GM21447 (cell line): ENCODE measurements around the gene FGG.
"Not testable (repeated sequence)": the region's sequence is repeated elsewhere in the genome, so short reads cannot be mapped to it uniquely, and the experiment has no call there.

ENCODE experiments used
- ATAC-seq: cut with Tn5 transposase; IDR thresholded peaks from one replicate; pipeline ENCODE4 v1.9.1; 2021; ENCODE audit not compliant: unreplicated experiment

FGG gene

GRCh38 chr4:154611833-154612232 lies 623 bp downstream of the FGG start:
- ATAC-seq = no peak

- no peak for ATAC-seq
Measured at GRCh38 chr4:154610582-154610981, 1.9 kb downstream of the FGG start.

GRCh38 chr4:154609532-154609931 lies 2.9 kb downstream of the FGG start:
- ATAC-seq = no peak

GRCh38 chr4:154608361-154609252 lies 3.8 kb downstream of the FGG start:
- no peak for ATAC-seq

- ATAC-seq = no peak
Measured at GRCh38 chr4:154606728-154607723, 5.4 kb downstream of the FGG start.

GRCh38 chr4:154604696-154605200 lies 7.7 kb downstream of the FGG start:
- no peak for ATAC-seq

- no peak for ATAC-seq
Measured at GRCh38 chr4:154603033-154603943, 9.2 kb downstream of the FGG start.

- no peak for ATAC-seq
Measured at GRCh38 chr4:154602404-154603020, 9.9 kb downstream of the FGG start.

GRCh38 chr4:154597798-154598774 lies 14.4 kb downstream of the FGG start:
- no peak for ATAC-seq

GRCh38 chr4:154597281-154597680 lies 15.2 kb downstream of the FGG start:
- not testable (repeated sequence) for ATAC-seq

GRCh38 chr4:154595807-154596206 lies 16.6 kb downstream of the FGG start:
- ATAC-seq = no peak

GRCh38 chr4:154594343-154594742 lies 18.1 kb downstream of the FGG start:
- ATAC-seq = not testable (repeated sequence)

- ATAC-seq = no peak
Measured at GRCh38 chr4:154593868-154594267, 18.6 kb downstream of the FGG start.

GRCh38 chr4:154591890-154592289 lies 20.6 kb downstream of the FGG start:
- no peak for ATAC-seq

GRCh38 chr4:154590329-154591006 lies 22.0 kb downstream of the FGG start, which contains the start of gene FGA:
FGA (minus strand) TSS chr4:154590742; CDS start chr4:154590687, 55 bp downstream.
- ATAC-seq = no peak

GRCh38 chr4:154589296-154590197 lies 22.9 kb downstream of the FGG start:
- ATAC-seq = no peak

GRCh38 chr4:154588198-154588597 lies 24.3 kb downstream of the FGG start:
- ATAC-seq = no peak
